ENCODE results near the gene SIAH3. TPM values are rescaled to one million over a fixed set of nuclear protein-coding genes. Genes with fewer than 3 reads are reported as not detected.

SIAH3 gene
- total RNA-seq, 1 donor from 2014 or later: 0.08 TPM

DNA sequence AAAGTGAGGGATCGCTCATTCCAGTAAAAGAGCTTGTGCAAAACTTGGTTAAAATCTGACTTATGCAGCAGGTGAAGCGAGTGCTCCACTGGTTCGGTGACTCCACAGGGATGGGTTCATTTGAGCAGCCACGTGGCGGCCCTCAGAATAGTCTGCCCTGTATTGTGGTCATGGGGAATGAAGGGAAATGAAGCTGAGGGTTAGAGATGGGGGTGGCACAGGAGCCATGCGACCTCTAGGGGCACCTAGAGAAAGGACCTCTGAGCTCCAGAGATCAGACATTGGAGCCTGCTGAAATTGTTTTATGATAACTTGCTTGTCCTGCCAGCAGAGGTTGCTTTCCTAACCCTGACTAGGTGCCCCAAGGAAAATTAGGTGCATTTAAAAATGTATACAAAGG lies 122.8 kb downstream of the SIAH3 start:
- peak; percentile 40 for DNase-seq (ENCODE audit: low spot score)
- H3K36me3 Mint-ChIP-seq (ENCODE audit: low read depth, unreplicated experiment): peaks cover 3% of the 10 kb centered on the region
- no peaks in the 10 kb centered on the region for H3K9me3 Mint-ChIP-seq (ENCODE audit: unreplicated experiment)
- peaks cover 22% of the 10 kb centered on the region for H3K4me1 Mint-ChIP-seq (ENCODE audit: unreplicated experiment)
- no peak overlapping the region for H3K4me3 Mint-ChIP-seq (ENCODE audit: unreplicated experiment)
- H3K27me3 Mint-ChIP-seq (ENCODE audit: unreplicated experiment): peaks cover 7% of the 10 kb centered on the region
- H3K27ac Mint-ChIP-seq (ENCODE audit: unreplicated experiment): no peak overlapping the region
- TF ChIP-seq, protein P1, sequence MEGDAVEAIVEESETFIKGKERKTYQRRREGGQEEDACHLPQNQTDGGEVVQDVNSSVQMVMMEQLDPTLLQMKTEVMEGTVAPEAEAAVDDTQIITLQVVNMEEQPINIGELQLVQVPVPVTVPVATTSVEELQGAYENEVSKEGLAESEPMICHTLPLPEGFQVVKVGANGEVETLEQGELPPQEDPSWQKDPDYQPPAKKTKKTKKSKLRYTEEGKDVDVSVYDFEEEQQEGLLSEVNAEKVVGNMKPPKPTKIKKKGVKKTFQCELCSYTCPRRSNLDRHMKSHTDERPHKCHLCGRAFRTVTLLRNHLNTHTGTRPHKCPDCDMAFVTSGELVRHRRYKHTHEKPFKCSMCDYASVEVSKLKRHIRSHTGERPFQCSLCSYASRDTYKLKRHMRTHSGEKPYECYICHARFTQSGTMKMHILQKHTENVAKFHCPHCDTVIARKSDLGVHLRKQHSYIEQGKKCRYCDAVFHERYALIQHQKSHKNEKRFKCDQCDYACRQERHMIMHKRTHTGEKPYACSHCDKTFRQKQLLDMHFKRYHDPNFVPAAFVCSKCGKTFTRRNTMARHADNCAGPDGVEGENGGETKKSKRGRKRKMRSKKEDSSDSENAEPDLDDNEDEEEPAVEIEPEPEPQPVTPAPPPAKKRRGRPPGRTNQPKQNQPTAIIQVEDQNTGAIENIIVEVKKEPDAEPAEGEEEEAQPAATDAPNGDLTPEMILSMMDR (IDR thresholded peaks at IDR 0.05; ENCODE audit: unreplicated experiment): peak; percentile 48

Other genes with a start within 250 kb of the SIAH3 start
- not detected for gene ERICH6B, start 236.0 kb downstream of the SIAH3 start, total RNA-seq (ENCODE audit: unreplicated experiment)
- not detected for gene CBY2, start 149.4 kb downstream of the SIAH3 start, total RNA-seq (ENCODE audit: unreplicated experiment)
- gene ZC3H13, start 201.0 kb upstream of the SIAH3 start, total RNA-seq (ENCODE audit: unreplicated experiment): 44.9 TPM

All from endothelial cell (in vitro differentiated cells).